ENCODE data around the gene RIC3.

RIC3 gene

DNA sequence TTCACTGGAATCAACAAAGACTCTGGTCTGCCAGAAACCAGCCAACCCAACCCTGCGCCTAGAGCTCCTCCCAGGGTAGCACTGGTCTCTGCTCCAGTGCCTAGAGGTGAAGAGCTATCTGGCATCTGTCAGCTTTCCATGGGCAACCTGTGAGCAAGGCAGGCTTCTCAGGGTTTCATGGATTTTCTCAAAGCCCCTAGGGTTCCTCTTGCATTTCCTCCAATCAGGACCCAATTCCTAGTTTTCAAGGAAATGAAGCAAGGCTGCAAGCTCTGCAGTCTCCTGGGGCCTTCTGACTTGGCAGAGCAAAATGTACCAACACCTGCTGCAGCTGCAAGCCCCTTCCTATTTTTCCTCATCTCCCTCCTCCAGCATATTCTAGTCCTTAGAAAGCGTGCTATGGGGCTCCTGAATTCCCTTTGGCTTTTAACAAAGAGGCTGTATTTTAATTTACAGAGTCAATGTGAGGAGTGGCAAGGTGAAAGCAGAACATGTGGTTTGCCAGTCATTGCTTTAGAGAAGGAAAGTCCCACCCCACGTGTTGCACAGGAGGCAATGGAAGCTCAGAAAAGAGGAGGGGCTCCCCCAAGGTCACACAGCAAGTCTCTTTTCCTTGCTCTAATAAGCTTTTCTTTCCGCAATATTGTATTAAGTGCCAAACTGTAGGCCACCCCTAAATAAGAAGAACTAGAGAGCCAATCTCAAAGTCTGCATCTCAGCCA, 33.0 kb upstream of the RIC3 start:
- no peak for TF ChIP-seq CREB1 (IDR thresholded peaks at IDR 0.05; ENCODE audit: low read depth)
- TF ChIP-seq, protein P1, sequence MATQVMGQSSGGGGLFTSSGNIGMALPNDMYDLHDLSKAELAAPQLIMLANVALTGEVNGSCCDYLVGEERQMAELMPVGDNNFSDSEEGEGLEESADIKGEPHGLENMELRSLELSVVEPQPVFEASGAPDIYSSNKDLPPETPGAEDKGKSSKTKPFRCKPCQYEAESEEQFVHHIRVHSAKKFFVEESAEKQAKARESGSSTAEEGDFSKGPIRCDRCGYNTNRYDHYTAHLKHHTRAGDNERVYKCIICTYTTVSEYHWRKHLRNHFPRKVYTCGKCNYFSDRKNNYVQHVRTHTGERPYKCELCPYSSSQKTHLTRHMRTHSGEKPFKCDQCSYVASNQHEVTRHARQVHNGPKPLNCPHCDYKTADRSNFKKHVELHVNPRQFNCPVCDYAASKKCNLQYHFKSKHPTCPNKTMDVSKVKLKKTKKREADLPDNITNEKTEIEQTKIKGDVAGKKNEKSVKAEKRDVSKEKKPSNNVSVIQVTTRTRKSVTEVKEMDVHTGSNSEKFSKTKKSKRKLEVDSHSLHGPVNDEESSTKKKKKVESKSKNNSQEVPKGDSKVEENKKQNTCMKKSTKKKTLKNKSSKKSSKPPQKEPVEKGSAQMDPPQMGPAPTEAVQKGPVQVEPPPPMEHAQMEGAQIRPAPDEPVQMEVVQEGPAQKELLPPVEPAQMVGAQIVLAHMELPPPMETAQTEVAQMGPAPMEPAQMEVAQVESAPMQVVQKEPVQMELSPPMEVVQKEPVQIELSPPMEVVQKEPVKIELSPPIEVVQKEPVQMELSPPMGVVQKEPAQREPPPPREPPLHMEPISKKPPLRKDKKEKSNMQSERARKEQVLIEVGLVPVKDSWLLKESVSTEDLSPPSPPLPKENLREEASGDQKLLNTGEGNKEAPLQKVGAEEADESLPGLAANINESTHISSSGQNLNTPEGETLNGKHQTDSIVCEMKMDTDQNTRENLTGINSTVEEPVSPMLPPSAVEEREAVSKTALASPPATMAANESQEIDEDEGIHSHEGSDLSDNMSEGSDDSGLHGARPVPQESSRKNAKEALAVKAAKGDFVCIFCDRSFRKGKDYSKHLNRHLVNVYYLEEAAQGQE (IDR thresholded peaks at IDR 0.05; ENCODE audit: low read depth) = no peak
- TF ChIP-seq YY1 (IDR thresholded peaks at IDR 0.05; ENCODE audit: low read depth) = no peak
- no peak for TF ChIP-seq TEAD4 (IDR thresholded peaks at IDR 0.05)
- TF ChIP-seq RAD21 (IDR thresholded peaks at IDR 0.05; ENCODE audit: low read depth) = no peak
- no peak for TF ChIP-seq FOXM1 (IDR thresholded peaks at IDR 0.05; ENCODE audit: borderline replicate concordance, low read depth)
- TF ChIP-seq, protein P2, sequence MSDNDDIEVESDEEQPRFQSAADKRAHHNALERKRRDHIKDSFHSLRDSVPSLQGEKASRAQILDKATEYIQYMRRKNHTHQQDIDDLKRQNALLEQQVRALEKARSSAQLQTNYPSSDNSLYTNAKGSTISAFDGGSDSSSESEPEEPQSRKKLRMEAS (IDR thresholded peaks at IDR 0.05) = no peak
- TF ChIP-seq CEBPB (IDR thresholded peaks at IDR 0.05) = no peak
- no peak for TF ChIP-seq TCF12 (IDR thresholded peaks at IDR 0.05; ENCODE audit: low read depth)
- TF ChIP-seq EP300 (IDR thresholded peaks at IDR 0.05; ENCODE audit: borderline replicate concordance) = no peak
- TF ChIP-seq TAF1 (IDR thresholded peaks at IDR 0.05; ENCODE audit: low read depth) = no peak
- no peak for TF ChIP-seq NFIC (IDR thresholded peaks at IDR 0.05)
- TF ChIP-seq, protein P3, sequence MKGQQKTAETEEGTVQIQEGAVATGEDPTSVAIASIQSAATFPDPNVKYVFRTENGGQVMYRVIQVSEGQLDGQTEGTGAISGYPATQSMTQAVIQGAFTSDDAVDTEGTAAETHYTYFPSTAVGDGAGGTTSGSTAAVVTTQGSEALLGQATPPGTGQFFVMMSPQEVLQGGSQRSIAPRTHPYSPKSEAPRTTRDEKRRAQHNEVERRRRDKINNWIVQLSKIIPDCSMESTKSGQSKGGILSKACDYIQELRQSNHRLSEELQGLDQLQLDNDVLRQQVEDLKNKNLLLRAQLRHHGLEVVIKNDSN (IDR thresholded peaks at IDR 0.05) = no peak
- TF ChIP-seq EGR1 (IDR thresholded peaks at IDR 0.05) = no peak
- TF ChIP-seq ZBTB7A (IDR thresholded peaks at IDR 0.05; ENCODE audit: low read depth) = no peak

DNA sequence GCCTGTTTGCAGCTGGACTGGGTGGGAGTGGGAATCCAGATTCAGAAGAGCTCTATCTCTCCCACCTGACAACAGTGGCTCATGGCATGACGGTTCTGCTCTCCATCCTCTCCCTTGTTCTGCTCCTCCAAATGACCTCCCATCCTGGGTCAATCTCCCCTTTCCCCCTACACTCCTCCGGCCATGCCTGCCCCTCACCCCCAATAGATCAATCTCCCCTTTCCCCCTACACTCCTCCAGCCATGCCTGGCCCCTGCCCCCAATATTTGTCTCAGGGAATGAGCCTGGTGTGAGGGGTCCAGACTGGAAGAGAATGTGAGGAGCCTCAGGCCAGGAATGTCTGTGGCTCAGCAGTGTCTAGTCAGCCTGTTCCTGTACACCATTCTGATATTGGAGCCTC, 30.9 kb upstream of the RIC3 start:
- no peak for TF ChIP-seq TEAD4 (IDR thresholded peaks at IDR 0.05)
- TF ChIP-seq CREB1 (IDR thresholded peaks at IDR 0.05; ENCODE audit: low read depth) = no peak
- no peak for TF ChIP-seq NFIC (IDR thresholded peaks at IDR 0.05)
- TF ChIP-seq, protein P2 (IDR thresholded peaks at IDR 0.05) = no peak
- TF ChIP-seq, protein P1 (IDR thresholded peaks at IDR 0.05; ENCODE audit: low read depth) = no peak
- no peak for TF ChIP-seq TCF12 (IDR thresholded peaks at IDR 0.05; ENCODE audit: low read depth)
- TF ChIP-seq CEBPB (IDR thresholded peaks at IDR 0.05) = no peak
- no peak for TF ChIP-seq EGR1 (IDR thresholded peaks at IDR 0.05)
- TF ChIP-seq EP300 (IDR thresholded peaks at IDR 0.05; ENCODE audit: borderline replicate concordance) = no peak
- TF ChIP-seq RAD21 (IDR thresholded peaks at IDR 0.05; ENCODE audit: low read depth) = no peak
- TF ChIP-seq TAF1 (IDR thresholded peaks at IDR 0.05; ENCODE audit: low read depth) = no peak
- TF ChIP-seq FOXM1 (IDR thresholded peaks at IDR 0.05; ENCODE audit: borderline replicate concordance, low read depth) = no peak
- TF ChIP-seq YY1 (IDR thresholded peaks at IDR 0.05; ENCODE audit: low read depth) = no peak
- TF ChIP-seq, protein P3 (IDR thresholded peaks at IDR 0.05) = no peak

DNA sequence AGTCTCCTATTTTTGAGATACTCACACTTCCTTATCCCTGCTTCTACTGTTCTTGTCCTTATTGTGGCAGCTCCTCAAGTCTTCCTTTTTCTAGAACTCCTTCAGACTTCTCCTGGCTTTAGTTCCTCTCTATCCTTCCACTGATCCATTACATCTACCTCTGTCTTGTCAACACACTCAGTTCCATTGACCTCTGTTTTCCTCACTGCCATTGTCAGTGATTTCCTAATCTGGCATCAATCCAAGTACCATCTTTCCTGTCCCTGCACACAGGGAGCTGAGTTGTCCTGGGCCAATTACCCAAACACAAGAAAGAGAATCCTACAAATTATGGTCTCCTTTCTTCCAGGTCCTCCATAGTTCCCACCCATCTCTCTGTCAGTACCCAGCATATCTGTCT, 27.9 kb upstream of the RIC3 start:
- TF ChIP-seq TAF1 (IDR thresholded peaks at IDR 0.05; ENCODE audit: low read depth) = no peak
- no peak for TF ChIP-seq TEAD4 (IDR thresholded peaks at IDR 0.05)

DNA sequence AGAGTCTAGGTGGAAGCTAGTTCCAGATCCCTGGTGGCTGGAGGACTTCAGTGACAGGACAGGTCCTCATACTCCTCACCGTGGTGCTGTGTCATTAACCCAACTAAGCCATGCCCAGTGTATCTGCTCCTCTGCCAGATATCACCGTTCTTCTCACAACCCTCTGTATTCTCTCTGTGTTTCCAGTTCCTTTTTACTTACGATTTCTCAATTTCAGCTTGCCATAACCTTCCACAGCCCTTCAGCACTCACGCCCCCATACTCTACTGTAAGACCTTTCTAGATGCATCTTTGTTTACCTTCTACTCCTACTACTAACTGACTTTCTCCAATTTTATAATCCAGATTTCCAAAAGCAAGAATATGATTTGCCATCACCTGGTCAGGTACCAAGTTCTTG, 26.1 kb upstream of the RIC3 start:
- TF ChIP-seq CEBPB (IDR thresholded peaks at IDR 0.05) (no peak), NFIC (IDR thresholded peaks at IDR 0.05) (no peak), YY1 (IDR thresholded peaks at IDR 0.05; ENCODE audit: low read depth) (no peak), TEAD4 (IDR thresholded peaks at IDR 0.05) (no peak)

DNA sequence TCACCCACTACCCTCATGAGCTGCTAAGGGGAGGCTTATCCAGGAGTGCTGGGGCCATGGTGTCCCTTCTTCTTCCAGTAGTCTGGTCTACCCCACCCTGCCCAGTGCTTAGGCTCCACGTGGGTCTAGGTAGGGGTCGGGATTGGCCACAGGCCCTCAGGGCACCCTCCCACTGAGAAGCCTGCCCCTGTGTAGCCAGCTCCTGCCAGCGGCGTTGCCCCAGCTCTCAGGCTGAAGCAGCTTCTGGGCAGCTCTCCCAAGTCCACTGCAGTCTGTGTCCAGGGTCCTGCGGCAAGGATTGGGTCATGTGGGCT, 24.0 kb upstream of the RIC3 start:
- TF ChIP-seq RAD21 (IDR thresholded peaks at IDR 0.05; ENCODE audit: low read depth) (no peak), FOXM1 (IDR thresholded peaks at IDR 0.05; ENCODE audit: borderline replicate concordance, low read depth) (no peak), YY1 (IDR thresholded peaks at IDR 0.05; ENCODE audit: low read depth) (no peak), TAF1 (IDR thresholded peaks at IDR 0.05; ENCODE audit: low read depth) (no peak), NFIC (IDR thresholded peaks at IDR 0.05) (no peak), EP300 (IDR thresholded peaks at IDR 0.05; ENCODE audit: borderline replicate concordance) (no peak), TEAD4 (IDR thresholded peaks at IDR 0.05) (no peak), TCF12 (IDR thresholded peaks at IDR 0.05; ENCODE audit: low read depth) (no peak), ZBTB7A (IDR thresholded peaks at IDR 0.05; ENCODE audit: low read depth) (no peak), CREB1 (IDR thresholded peaks at IDR 0.05; ENCODE audit: low read depth) (no peak), CEBPB (IDR thresholded peaks at IDR 0.05) (no peak)
- TF ChIP-seq, protein P3 (IDR thresholded peaks at IDR 0.05) = no peak
- TF ChIP-seq, protein P1 (IDR thresholded peaks at IDR 0.05; ENCODE audit: low read depth) = no peak
- TF ChIP-seq, protein P2 (IDR thresholded peaks at IDR 0.05) = no peak

Measured in Ishikawa (cell line).